VCaP (cell line): ENCODE measurements around the gene PRPF6.

ENCODE experiments used
- H3K27ac ChIP-seq: fragments of 450-650 bp; 2 replicates; pipeline ENCODE4 v1.5.1; 2017
- CTCF ChIP-seq: fragments of 450-650 bp; conservative IDR thresholded peaks from 2 replicates; pipeline ENCODE4 v1.5.1; 2017; ENCODE audit warnings: mild to moderate bottlenecking, moderate library complexity

PRPF6 gene

GRCh38 chr20:64072498-64073063 lies 91.6 kb downstream of the PRPF6 start:
- no peak overlapping the region for H3K27ac ChIP-seq
- no peak for TF ChIP-seq CTCF

- no peak for TF ChIP-seq CTCF
- no peak overlapping the region for H3K27ac ChIP-seq
Measured at GRCh38 chr20:64073476-64074183, 92.7 kb downstream of the PRPF6 start.

GRCh38 chr20:64074184-64074789 lies 93.4 kb downstream of the PRPF6 start:
- H3K27ac ChIP-seq: no peak overlapping the region
- no peak for TF ChIP-seq CTCF

GRCh38 chr20:64074963-64075362 lies 94.0 kb downstream of the PRPF6 start:
- TF ChIP-seq CTCF: no peak
- H3K27ac ChIP-seq: no peak overlapping the region

- no peak overlapping the region for H3K27ac ChIP-seq
- no peak for TF ChIP-seq CTCF
Measured at GRCh38 chr20:64075556-64075955, 94.6 kb downstream of the PRPF6 start.

GRCh38 chr20:64076061-64076997 lies 95.4 kb downstream of the PRPF6 start:
- no peak for TF ChIP-seq CTCF
- H3K27ac ChIP-seq: no peak overlapping the region

GRCh38 chr20:64077094-64077493 lies 96.2 kb downstream of the PRPF6 start:
- TF ChIP-seq CTCF: no peak
- H3K27ac ChIP-seq: no peak overlapping the region
